Fibroblast of the conjunctiva (primary cell): ENCODE measurements around the gene TAF9.
"Not testable (repeated sequence)": the region's sequence is repeated elsewhere in the genome, so short reads cannot be mapped to it uniquely, and the experiment has no call there.

Source experiments
- DNase-seq: peaks from one replicate; pipeline ENCODE4 v3.0.0-alpha.2; 2010; ENCODE audit warnings: low read depth

The TAF9 gene, protein sequence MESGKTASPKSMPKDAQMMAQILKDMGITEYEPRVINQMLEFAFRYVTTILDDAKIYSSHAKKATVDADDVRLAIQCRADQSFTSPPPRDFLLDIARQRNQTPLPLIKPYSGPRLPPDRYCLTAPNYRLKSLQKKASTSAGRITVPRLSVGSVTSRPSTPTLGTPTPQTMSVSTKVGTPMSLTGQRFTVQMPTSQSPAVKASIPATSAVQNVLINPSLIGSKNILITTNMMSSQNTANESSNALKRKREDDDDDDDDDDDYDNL

DNA sequence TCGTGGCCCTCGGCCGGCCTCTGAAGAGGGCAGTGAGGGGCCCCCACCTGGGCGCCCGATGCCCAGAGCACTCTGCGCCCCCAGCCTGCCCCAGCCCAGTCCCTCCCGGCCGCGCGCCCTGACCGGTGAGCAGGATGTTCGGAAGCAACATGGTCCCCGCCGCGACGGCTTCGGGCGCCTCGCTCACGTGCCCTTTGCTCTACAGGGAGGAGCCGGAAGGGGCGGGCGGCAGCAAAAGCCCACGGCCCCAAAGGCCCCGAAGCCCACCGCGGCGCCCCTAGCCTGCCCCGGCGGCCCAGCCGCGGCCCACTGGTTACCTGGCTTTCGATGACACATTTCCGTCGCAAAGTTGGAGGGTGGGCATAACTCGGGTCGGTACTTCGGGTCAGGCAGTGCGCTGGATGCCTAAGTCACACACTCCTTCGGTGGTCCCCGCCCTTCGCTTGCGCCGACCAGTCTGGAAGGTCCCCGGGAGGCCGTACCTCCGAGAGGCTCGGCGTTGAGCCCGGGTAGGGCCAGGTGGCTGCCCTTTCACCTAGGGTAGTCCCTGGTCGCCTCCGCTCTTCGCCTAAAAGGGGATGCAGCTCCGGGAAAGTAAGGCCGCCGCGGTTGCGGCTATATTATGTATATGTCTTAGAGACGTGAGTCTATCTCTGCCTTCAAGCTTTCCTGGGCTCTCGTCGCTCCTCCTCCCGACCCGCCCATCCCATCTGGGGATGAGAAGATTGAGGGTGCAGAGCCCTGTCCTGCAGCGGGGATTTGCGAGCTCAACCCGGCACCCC lies at the start of gene TAF9, which contains the start of the genes AK6 and RAD17:
TSS of gene TAF9 (minus strand) at position 181 of the 782 bp plus-strand sequence. CDS start 3,783 bp downstream, outside the sequence.
TSS of gene AK6 (minus strand) at position 181 of the 782 bp plus-strand sequence. CDS start at position 151, 30 bp downstream.
TSS of gene RAD17 (plus strand) at position 479 of the 782 bp plus-strand sequence. CDS start 2,391 bp downstream, outside the sequence.
- peak; percentile 87 for DNase-seq

DNA sequence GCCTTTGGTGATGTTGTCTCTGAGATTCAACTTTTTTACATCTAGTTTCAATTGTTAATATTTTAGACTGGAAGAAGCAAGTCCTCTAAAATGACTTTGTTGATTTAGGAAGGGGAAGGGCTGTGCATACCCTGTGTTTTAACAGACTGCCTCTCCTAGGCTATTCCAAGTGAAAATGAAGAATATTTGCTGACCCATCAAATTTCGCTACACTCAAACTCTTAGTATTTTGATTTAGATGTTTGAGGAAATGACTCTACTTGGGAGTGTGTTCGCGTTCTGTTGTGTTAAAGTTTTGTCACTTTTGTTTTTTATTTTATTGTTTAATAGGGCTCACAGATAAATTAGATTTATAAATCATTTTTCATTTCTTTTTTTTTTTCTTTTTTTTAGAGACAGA lies 49.2 kb upstream of the TAF9 start:
- no peak for DNase-seq

DNA sequence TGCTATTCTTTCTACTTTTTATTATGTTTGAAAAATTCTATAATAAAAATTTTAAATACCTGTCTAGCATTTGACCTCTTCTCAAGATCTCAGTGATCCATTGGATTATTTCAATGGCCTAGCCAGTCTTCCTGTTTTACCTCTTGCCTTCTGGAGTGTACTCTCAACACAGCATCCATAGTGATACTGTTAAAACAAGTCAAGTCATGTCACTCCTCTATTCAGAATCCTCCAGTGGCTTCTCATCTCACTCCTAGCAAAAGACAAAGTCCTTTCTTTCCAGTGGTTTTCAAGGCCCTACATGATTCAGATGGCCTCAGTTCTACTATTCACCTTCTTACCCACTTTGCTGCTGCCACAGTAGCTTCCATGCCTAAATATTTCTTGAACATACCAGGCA lies 47.4 kb upstream of the TAF9 start:
- no peak for DNase-seq

DNA sequence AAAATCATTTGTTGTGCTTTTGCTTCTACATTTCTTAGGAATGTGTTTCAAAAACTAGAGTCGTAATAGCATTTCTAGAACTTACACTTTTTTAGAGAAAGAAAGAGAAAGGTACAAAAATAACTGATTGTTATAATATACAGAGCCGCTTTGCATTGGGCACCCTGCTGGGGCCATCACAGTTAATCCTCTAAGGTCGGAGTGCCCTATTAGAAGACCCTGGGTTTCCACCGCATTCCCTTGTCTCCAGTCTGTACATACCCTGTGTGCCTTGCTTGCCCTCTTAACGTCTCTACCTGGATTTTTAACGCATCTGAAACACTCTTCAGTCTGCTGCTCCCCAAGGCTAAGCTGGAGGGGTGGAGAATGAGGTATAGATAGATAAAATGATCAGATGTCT lies 46.9 kb upstream of the TAF9 start:
- no peak for DNase-seq

DNA sequence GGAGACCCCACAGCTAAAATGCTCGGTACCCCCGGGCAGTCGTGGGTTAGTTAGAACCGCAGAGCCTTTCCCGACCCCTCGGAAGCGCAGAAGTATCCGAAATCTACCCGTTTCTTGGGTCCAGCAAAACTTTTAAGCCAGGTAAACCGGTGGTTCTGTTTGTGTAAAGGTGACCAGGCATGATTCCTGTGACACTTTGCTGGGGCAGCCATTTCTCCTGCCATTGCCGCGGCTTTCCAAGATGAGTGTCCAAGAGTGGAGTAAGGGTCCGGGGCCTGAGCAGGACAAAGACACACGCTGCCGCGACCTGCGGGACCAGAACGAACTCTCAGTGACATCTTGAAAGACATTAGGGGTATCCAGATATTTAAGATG lies 46.3 kb upstream of the TAF9 start:
- DNase-seq, result no peak

DNA sequence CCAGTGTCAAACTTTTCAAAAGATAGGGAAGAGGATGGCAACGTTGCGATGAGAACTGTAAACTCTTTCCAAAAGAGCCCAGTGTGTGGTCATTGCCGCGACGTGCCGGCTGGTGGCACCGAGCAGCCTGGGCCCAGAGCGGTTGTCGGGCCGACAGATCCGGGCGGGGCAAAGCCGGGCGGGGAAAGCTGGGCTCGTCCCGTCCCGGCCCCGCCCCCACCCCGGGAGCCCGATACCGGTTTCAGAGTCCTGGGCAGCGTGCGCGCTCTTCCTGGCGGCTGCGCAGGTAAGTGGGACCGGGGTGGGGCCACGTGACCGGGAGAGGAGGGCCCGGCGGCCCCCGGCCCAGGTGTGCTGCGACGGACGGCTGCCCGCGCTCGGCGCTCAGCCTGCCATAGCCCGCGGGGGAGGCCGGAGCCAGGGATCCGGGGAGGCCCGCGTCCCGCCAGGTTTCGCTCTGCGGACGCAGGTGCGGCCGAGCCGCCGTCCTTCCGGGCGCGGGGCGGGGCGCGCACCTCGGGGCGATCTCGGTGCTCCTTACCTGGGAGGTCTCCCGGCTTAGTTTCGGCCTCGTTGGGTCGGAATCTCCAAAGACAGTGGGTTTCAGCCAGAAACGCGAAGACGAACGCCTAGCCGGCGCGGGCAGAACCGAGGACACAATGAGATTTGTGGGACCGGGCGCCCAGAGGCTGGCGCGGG lies 45.7 kb upstream of the TAF9 start, which contains the start of gene MARVELD2:
TSS of gene MARVELD2 (plus strand) at position 232 of the 699 bp plus-strand sequence. CDS start 4,270 bp downstream, outside the sequence.
- DNase-seq, result peak; percentile 32

DNA sequence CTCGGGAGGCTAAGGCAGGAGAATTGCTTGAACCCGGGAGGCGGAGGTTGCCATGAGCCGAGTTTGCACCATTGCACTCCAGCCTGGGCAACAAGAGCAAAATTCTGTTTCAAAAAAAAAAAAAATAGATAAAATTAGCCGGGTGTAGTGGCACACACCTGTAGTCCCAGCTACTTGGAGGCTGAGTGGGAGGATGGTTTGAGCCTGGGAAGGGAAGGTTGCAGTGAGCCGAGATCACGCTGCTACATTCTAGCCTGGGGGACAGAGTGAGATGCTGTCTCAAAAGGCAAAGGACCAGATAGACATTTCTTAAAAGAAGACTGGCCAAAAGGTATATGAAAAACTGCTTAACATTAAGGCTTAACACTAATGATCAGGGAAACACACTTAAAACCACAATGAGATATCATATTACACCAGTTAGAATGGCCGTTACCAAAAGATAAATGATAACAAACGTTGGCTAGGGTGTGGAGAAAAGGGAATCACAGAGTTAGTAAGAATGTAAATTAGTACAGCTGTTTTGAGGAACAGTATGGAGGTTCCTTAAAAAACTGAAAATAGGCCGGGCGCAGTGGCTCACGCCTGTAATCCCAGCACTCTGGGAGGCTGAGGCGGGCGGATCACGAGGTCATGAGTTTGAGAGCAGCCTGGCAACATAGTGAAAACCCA lies 35.5 kb upstream of the TAF9 start:
- no peak for DNase-seq

DNA sequence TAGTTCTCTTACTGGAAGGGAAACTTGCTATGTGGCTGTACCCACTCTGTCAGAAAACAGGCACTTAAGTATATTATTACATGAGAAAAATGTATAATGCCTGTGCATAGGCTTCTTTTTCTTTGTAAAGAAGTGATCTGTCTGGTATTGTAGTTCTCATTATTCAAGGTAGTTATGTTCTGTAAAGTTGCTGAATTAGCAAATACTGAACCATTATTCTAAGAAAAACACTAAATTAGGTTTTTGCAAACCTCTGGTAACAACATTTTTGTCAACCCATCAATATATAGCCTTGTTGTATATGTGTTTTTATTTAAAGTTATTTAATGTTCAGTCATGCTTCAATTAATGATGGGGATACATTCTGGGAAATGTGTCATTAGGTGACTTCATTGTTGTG lies 9.1 kb upstream of the TAF9 start:
- no peak for DNase-seq

DNA sequence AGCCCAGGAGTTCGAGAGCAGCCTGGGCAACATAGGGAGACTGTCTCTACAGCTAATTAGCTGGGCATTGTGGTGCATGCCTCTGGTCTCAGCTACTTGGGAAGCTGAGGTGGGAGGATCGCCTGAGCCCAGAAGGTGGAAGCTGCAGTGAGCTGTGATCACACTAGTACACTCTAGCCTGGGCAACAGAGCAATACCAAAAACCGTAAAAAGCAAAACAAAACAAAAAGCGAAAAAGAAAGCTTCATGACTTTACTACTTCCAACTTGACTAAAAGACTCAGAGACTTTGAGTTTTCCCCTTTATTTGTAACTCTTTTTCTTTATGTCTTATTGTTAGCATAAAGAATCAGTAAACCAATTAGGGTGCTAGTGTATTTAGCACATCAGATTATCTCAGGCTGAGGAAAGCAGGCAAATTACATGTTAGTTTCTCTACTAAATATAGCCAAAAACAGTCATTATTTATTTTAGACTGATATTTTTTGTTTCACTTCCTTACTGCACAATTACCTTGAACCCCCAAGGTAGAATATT lies 5.7 kb upstream of the TAF9 start:
- no peak for DNase-seq

DNA sequence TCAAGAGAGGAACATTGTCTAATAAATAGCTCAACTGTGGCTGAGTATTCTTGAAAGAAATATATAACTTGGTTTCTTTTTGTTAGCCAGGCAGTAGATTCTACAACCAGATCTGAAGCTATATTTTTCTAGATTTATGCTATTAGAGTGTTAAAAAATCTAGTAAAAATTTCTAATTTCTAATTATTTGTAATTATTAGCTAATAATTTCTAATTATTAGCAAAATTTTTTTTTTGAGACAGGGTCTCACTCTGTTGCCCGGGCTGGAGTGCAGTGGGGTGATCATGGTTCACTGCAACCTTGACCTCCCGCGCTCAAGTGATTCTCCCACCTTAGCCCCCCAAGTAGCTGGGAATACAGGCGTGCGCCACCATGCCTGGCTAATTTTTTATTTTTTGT lies 3.1 kb upstream of the TAF9 start:
- no peak for DNase-seq

DNA sequence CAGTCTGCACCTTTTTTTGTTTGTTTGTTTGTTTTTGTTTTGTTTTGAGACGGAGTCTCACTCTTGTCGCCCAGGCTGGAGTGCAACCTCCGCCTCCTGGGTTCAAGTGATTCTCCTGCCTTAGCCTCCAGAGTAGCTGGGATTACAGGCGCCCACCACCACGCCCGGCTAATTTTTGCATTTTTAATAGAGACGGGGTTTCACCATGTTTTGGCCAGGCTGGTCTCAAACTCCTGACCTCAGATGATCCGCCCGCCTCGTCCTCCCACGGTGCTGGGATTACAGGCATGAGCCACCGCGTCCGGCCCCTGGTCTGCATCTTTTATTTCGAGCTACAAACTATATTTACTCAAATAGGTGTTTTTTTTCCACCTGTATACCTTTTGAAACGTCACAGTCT lies 1.0 kb upstream of the TAF9 start:
- not testable (repeated sequence) for DNase-seq

DNA sequence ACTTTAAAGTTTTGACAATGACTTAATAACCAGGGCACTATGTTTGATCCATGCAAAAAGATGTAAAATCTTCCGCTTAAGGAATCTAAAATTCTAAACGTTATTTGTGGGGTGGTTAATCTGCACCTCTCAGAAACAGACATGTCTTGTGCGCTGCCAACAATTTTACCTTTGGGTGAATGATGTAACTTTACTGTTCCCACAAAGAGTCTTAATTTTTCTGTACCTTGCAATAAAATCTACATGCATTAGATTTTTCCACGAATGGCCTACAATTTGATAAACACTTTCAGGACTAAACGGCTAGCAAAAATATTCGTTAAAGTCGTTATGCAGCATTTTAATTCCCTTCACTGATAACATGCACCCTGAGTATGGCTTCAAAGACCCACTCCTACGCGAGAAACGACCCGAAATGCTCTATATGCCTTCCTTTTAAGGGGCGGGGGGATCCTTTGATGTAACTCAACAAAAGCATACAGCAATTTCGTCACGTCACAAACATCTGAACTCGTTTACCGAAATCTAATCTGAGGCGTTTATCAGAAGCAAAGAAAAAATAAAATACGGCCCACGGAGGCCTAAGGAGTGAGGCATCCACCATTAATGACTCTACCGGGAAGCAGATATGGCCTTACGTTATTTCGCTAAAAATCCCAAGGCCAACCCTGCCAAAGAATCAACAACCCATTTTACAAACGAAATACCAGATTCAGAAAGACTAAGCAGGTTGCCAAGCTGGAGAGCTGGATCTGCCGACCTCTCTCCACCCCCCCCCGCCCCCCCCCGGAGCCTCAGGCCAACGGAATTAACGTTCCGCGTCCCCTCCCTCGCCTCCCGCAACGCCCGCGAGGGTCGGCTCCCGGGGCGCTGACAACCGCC lies 621 bp downstream of the TAF9 start:
- DNase-seq, result peak; percentile 13

DNA sequence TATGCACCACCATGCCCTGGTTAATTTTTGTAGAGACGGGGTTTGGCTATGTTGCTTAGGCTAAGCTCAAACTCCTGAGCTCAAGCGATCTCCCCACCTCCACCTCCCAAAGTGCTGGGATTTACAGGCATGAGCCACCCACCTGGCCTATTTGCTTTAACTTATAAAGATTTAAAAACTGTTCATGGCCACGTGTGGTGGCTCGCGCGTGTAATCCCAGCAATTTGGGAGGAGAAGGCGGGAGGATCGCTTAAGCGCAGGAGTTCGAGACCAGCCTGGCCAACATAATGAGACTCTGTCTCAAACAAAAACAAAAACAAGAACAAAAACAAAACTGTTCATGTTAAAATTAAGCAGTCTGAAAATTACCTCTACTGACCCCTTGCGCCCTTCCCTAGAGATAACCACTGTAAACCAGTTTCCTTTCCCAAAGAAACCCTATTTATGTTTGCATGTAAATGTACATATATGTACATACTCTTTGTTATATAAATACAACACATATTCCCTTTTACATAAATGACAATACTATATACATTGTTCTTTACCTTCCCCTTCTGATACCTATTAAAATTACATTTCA lies 1.5 kb downstream of the TAF9 start:
- no peak for DNase-seq

DNA sequence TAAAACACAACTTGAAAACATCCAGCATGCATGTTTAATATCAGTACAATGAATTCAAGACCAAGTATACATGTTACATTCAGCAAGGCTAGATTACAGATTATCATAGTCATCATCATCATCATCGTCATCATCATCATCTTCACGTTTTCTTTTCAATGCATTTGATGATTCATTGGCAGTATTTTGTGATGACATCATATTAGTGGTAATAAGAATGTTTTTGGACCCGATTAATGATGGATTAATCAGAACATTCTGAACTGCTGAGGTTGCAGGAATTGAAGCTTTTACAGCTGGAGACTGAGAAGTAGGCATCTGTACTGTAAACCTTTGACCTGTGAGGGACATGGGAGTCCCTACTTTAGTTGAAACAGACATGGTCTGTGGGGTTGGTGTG lies 4.5 kb downstream of the TAF9 start:
- DNase-seq, result no peak

DNA sequence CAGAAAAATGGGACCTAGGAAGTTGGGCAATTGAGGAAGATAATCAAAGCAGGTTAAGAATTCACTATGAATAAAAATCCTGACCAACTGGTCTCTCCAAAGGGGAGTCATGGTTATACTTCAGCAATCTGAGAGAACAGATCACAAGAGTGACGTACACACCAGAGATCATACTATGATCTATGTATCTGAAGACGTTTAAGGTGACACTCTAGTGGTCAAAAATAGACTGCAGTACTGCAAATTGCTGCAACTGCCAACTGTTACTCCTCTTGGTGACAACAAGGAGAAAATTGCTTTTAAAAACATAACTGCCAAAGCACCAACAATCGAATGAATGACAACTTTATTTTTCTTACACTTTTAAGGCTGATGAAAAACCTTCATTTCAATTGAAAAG lies 4.9 kb downstream of the TAF9 start:
- DNase-seq, result no peak

DNA sequence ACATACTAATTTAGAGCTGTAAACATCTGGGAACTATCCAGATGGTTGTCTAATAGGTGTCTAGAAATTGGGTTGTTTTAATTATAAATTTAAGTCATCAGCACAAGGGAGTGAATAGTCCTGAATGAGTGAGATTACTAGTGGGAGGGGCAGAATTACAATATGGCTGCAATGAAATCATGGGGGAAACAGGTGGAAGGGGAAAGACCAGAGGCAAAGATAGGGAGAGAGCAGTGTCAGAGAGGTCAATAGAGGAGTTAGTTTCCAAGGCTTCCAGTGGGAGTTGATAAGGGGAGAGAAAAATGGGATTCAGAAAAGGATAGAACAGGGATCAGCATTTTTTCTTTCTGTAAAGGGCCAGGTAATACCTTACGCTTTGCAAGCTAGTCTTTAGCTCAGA lies 8.9 kb downstream of the TAF9 start:
- no peak for DNase-seq

DNA sequence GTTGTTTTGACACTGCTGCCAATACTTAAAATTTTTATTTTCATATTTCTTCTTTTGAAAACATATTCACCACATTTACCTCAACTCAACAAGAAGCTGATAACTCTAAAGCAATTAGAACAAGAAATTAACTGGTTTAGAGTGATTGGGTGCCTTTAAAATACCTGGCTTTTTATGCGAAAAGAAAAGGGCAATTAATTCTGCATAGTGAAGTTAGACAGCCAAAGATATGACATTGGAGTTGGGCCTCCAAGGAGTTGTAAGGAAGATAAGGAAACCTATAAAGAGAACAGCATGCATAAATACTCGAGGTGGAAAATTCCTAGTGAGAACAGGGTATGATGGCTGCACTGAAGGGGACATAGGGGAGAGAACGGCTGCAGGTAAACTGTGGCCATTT lies 9.6 kb downstream of the TAF9 start:
- no peak for DNase-seq

DNA sequence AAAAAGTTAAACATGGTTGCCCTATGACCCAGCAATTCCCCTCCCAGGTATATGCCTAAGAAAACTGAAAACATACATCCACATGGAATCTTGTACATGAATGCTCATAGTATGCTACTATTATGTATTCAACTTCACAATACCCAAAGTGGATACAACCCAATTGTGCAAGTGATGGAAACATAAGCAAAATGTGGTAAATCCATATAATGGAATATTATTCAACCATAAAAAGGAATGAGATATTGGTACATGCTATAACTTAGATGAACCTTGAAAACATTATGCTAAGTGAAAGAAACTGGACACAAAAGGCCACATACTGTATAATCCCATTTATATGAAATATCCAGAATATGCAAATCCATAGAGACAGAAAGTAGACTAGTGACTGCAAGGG lies 18.7 kb downstream of the TAF9 start:
- no peak for DNase-seq

DNA sequence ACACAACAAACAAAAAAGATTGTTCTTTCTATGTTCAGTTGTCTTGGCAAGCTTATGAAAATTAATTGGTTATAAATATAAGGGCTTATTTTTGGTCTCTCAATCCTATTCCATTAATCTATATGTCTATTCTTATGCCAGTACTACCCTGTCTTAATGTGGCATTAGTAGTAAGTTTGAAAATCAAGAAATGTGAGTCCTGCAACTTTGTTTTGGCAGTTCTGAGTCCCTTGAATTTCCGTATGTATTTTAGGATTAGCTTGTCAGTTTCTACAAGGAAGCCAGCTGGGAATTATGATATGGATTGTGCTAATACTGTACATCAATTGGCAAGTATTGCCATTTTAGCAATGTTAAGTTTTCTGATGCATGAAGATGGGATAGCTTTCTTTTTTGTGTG lies 26.2 kb downstream of the TAF9 start:
- no peak for DNase-seq

DNA sequence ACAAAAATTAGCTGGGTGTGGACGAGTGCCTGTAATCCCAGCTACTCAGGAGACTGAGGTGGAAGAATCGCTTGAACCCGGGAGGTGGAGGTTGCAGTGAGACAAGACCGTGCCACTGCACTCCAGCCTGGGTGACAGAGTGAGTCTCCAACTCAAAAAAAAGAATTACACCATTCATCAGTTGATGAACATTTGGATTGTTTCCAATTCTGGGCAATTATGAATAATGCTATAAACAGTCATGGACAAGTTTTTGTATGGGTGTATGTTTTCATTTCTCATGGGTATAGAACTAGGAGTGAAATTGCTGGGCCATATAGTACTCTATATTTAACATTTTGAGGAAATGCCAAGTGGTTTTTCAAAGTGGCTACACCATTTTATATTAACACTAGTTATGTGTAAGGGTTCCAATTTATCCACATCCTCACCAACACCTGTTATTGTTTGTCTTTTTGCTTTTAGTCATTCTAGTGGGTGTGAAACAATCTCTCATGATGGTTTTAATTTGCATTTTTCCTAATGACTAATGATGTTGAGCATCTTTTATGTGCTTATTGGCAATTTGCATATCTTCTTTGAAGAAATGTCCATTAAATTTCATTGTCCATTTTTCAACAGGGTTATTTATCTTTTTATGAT lies 27.7 kb downstream of the TAF9 start:
- DNase-seq, result no peak
